ENCODE measurements around the gene FOXN4. TPM values are rescaled to one million over a fixed set of nuclear protein-coding genes. Genes with fewer than 3 reads are reported as not detected.

FOXN4 gene
- polyA plus RNA-seq, 1 donor (not counting 4 experiments of a cell fraction or from before 2014, with no cell fraction given) = not detected

- FAIRE-seq (no peak), DNase-seq (ENCODE audit: low read depth, low spot score) (no peak)
- no peaks in the 10 kb centered on the region for H3K27me3 ChIP-seq (ENCODE audit: control insufficient read depth, extremely low read depth, insufficient read depth, low read length)
- no peaks in the 10 kb centered on the region for H3K9me1 ChIP-seq (ENCODE audit: control insufficient read depth, extremely low read depth, insufficient read depth, low read length)
- H4K20me1 ChIP-seq (ENCODE audit: control insufficient read depth, extremely low read depth, insufficient read depth, low read length) = no peaks in the 10 kb centered on the region
- H3K27ac ChIP-seq (ENCODE audit: control insufficient read depth, insufficient read depth, low read length) = no peak overlapping the region
- dilution Hi-C loops (cut with MboI; ENCODE audit: extremely low pct_ligation_motif_present, low sequenced_read_pairs) = no loop called here
- no peaks in the 10 kb centered on the region for H3K9me3 ChIP-seq (ENCODE audit: control insufficient read depth, low read depth, low read length)
- no peak overlapping the region for H2AFZ ChIP-seq (ENCODE audit: control insufficient read depth, low read length)
- H3K4me3 ChIP-seq (ENCODE audit: control insufficient read depth in 2 of 3, extremely low read depth in 1 of 3, insufficient read depth in 2 of 3, low read depth in 1 of 3, low read length in 3 of 3) = no peak overlapping the region
- H3K4me2 ChIP-seq (ENCODE audit: control insufficient read depth, extremely low read depth, insufficient read depth, low read depth, low read length) = no peak overlapping the region
- H3K79me2 ChIP-seq (ENCODE audit: control insufficient read depth, insufficient read depth, low read length) = no peaks in the 10 kb centered on the region
- no peaks in the 10 kb centered on the region for H3K4me1 ChIP-seq (ENCODE audit: control insufficient read depth, extremely low read depth, insufficient read depth, low read length)
- H3K36me3 ChIP-seq (ENCODE audit: control insufficient read depth in 2 of 2, extremely low read depth in 1 of 2, insufficient read depth in 2 of 2, low read length in 2 of 2) = no peaks in the 10 kb centered on the region
- TF ChIP-seq, protein P1, sequence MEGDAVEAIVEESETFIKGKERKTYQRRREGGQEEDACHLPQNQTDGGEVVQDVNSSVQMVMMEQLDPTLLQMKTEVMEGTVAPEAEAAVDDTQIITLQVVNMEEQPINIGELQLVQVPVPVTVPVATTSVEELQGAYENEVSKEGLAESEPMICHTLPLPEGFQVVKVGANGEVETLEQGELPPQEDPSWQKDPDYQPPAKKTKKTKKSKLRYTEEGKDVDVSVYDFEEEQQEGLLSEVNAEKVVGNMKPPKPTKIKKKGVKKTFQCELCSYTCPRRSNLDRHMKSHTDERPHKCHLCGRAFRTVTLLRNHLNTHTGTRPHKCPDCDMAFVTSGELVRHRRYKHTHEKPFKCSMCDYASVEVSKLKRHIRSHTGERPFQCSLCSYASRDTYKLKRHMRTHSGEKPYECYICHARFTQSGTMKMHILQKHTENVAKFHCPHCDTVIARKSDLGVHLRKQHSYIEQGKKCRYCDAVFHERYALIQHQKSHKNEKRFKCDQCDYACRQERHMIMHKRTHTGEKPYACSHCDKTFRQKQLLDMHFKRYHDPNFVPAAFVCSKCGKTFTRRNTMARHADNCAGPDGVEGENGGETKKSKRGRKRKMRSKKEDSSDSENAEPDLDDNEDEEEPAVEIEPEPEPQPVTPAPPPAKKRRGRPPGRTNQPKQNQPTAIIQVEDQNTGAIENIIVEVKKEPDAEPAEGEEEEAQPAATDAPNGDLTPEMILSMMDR (optimal IDR thresholded peaks at IDR 0.05 in 1 of 3, IDR thresholded peaks at IDR 0.05 in 1 of 3, conservative IDR thresholded peaks at IDR 0.05 in 1 of 3; ENCODE audit: extremely low read depth in 1 of 3, insufficient read depth in 2 of 3, low read length in 3 of 3) = no peak
- TF ChIP-seq EZH2 (IDR thresholded peaks at IDR 0.05; ENCODE audit: low read length) = no peak
- H3K9ac ChIP-seq (ENCODE audit: control insufficient read depth, extremely low read depth, insufficient read depth, low read length) = no peak overlapping the region
These were observed 39.7 kb downstream of the FOXN4 start for GRCh38 chr12:109269428-109269827.

DNA sequence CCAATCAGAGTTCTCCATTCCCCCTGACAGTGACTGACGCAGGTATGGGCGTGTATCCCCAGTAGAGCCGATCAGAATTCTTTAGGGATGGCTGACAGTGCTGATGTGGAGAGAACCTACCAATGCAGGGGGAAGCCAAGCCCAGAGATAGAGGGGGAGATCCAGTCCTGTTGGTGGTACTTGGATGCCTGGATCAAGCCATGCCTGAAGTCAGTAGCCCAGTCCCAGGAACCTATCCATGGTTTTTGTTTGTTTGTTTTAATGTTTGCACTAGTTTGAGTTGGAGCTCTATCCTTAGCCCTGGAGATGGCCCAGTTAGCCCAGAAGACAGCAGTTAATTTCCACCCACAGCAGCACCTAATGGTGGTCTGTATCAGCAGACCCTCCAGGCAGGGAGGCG lies 40.2 kb downstream of the FOXN4 start:
- Histone ChIP-seq H3K9ac (ENCODE audit: control insufficient read depth, extremely low read depth, insufficient read depth, low read length) (no peak overlapping the region), H3K4me1 (ENCODE audit: control insufficient read depth, extremely low read depth, insufficient read depth, low read length) (no peaks in the 10 kb centered on the region), H3K9me1 (ENCODE audit: control insufficient read depth, extremely low read depth, insufficient read depth, low read length) (no peaks in the 10 kb centered on the region), H3K79me2 (ENCODE audit: control insufficient read depth, insufficient read depth, low read length) (no peaks in the 10 kb centered on the region), H3K4me2 (ENCODE audit: control insufficient read depth, extremely low read depth, insufficient read depth, low read depth, low read length) (no peak overlapping the region), H3K27ac (ENCODE audit: control insufficient read depth, insufficient read depth, low read length) (no peak overlapping the region), H4K20me1 (ENCODE audit: control insufficient read depth, extremely low read depth, insufficient read depth, low read length) (no peaks in the 10 kb centered on the region), H3K36me3 (ENCODE audit: control insufficient read depth in 2 of 2, extremely low read depth in 1 of 2, insufficient read depth in 2 of 2, low read length in 2 of 2) (no peaks in the 10 kb centered on the region), H3K4me3 (ENCODE audit: control insufficient read depth in 2 of 3, extremely low read depth in 1 of 3, insufficient read depth in 2 of 3, low read depth in 1 of 3, low read length in 3 of 3) (no peak overlapping the region), H2AFZ (ENCODE audit: control insufficient read depth, low read length) (no peak overlapping the region), H3K27me3 (ENCODE audit: control insufficient read depth, extremely low read depth, insufficient read depth, low read length) (no peaks in the 10 kb centered on the region), H3K9me3 (ENCODE audit: control insufficient read depth, low read depth, low read length) (no peaks in the 10 kb centered on the region)
- FAIRE-seq = no peak
- DNase-seq (ENCODE audit: low read depth, low spot score) = no peak
- dilution Hi-C loops (cut with MboI; ENCODE audit: extremely low pct_ligation_motif_present, low sequenced_read_pairs) = no loop called here
- no peak for TF ChIP-seq EZH2 (IDR thresholded peaks at IDR 0.05; ENCODE audit: low read length)
- TF ChIP-seq, protein P1 (optimal IDR thresholded peaks at IDR 0.05 in 1 of 3, IDR thresholded peaks at IDR 0.05 in 1 of 3, conservative IDR thresholded peaks at IDR 0.05 in 1 of 3; ENCODE audit: extremely low read depth in 1 of 3, insufficient read depth in 2 of 3, low read length in 3 of 3) = no peak

Measured in keratinocyte (primary cell).